H1 (cell line): ENCODE data around the gene AADAC. TPM values are rescaled to one million over a fixed set of nuclear protein-coding genes. Genes with fewer than 3 reads are reported as not detected.

Experiments used
- CTCF ChIA-PET: fragments of 300-600 bp; sonication (Branson Sonifier 250); formaldehyde crosslinking; loops from one replicate; lab custom pipeline; 2021; ENCODE audit not compliant: partially characterized antibody; lab: Charles Lee
- POLR2A ChIA-PET: fragments of 300-600 bp; sonication (Branson Sonifier 250); formaldehyde crosslinking; loops from one replicate; lab custom pipeline; 2021; ENCODE audit warnings: inconsistent platforms; ENCODE audit not compliant: partially characterized antibody; lab: Charles Lee
- DNase-seq, 2 experiments: peaks; one replicate each; pipeline versions ENCODE4 v3.0.0 to v3.0.0-alpha.2; 2010 to 2022; ENCODE audit warnings: low spot score in 2 of 2, low read depth in 1 of 2, mixed read lengths in 1 of 2
- FAIRE-seq: peaks from 2 replicates; lab custom pipeline; 2011; peaks lifted over from hg19 to GRCh38; lab: Jason Lieb, UNC
- H2AFZ ChIP-seq: 2 replicates; pipeline ENCODE4 v1.8.1; 2012; ENCODE audit warnings: low read length, inconsistent platforms
- H2AK5ac ChIP-seq: 2 replicates; pipeline ENCODE4 v1.6.1; 2013; ENCODE audit warnings: low read depth, low read length
- H2BK120ac ChIP-seq: replicated peaks from 2 replicates; pipeline ENCODE3; 2013; ENCODE audit warnings: low read depth, low read length, inconsistent platforms
- H2BK12ac ChIP-seq: 2 replicates; pipeline ENCODE4 v1.6.1; 2013; ENCODE audit warnings: low read depth, low read length
- H2BK15ac ChIP-seq: 2 replicates; pipeline ENCODE4 v1.6.1; 2013; ENCODE audit warnings: low read length
- H2BK20ac ChIP-seq: 2 replicates; pipeline ENCODE4 v1.6.1; 2013; ENCODE audit warnings: low read length
- H2BK5ac ChIP-seq: 2 replicates; pipeline ENCODE4 v1.6.1; 2013; ENCODE audit warnings: low read depth, low read length
- H3K14ac ChIP-seq: 2 replicates; pipeline ENCODE4 v1.6.1; 2013; ENCODE audit warnings: inconsistent platforms; ENCODE audit not compliant: insufficient read length
- H3K18ac ChIP-seq: 2 replicates; pipeline ENCODE4 v1.6.1; 2013; ENCODE audit warnings: low read length; ENCODE audit errors: extremely low read depth
- H3K23ac ChIP-seq: 2 replicates; pipeline ENCODE4 v1.6.1; 2013; ENCODE audit warnings: inconsistent platforms; ENCODE audit not compliant: insufficient read length
- H3K23me2 ChIP-seq: 2 replicates; pipeline ENCODE4 v1.6.1; 2013; ENCODE audit warnings: low read depth, low read length
- H3K27ac ChIP-seq: 2 replicates; pipeline ENCODE4 v1.6.1; 2011; ENCODE audit warnings: low read depth, low read length, inconsistent platforms
- H3K27me3 ChIP-seq, 4 experiments: replicated peaks in 1 of 4; 1 replicate in 1 of 4; 2 replicates in 3 of 4; pipeline versions ENCODE4 v1.6.1 to v1.8.1; 2011 to 2013; ENCODE audit warnings: low read length in 3 of 4, mild to moderate bottlenecking in 3 of 4, inconsistent platforms in 2 of 4, mixed read lengths in 2 of 4, moderate library complexity in 1 of 4; ENCODE audit not compliant: control insufficient read depth in 3 of 4, insufficient read depth in 3 of 4; ENCODE audit errors: extremely low read depth in 1 of 4
- H3K36me3 ChIP-seq, 4 experiments: 2 replicates each; pipeline versions ENCODE4 v1.6.1 to v1.8.1; 2011 to 2013; ENCODE audit warnings: mild to moderate bottlenecking in 4 of 4, low read length in 3 of 4, moderate library complexity in 2 of 4, control low read depth in 1 of 4, inconsistent platforms in 1 of 4; ENCODE audit not compliant: insufficient read depth in 4 of 4, control insufficient read depth in 2 of 4
- H3K4ac ChIP-seq: replicated peaks from 2 replicates; pipeline ENCODE3; 2013; ENCODE audit warnings: low read length, low read depth, mixed read lengths, inconsistent platforms; ENCODE audit not compliant: insufficient read length
- H3K4me1 ChIP-seq, 4 experiments: replicated peaks in 1 of 4; 1 replicate in 1 of 4; 2 replicates in 3 of 4; pipeline versions ENCODE4 v1.6.1 to v1.8.1; 2011 to 2013; ENCODE audit warnings: low read length in 3 of 4, inconsistent platforms in 2 of 4, mixed read lengths in 1 of 4; ENCODE audit not compliant: insufficient read depth in 4 of 4, control insufficient read depth in 3 of 4
- H3K4me2 ChIP-seq, 2 experiments: 2 replicates each; pipeline versions ENCODE4 v1.6.1 to v1.8.1; 2011 to 2013; ENCODE audit warnings: low read depth in 2 of 2, low read length in 2 of 2, control low read depth in 1 of 2, inconsistent platforms in 1 of 2, mild to moderate bottlenecking in 1 of 2; ENCODE audit not compliant: insufficient read depth in 1 of 2
- H3K4me3 ChIP-seq, 4 experiments: fragments of 200-600, 300-600 bp in 1 of 4; sonication (generic), shearing (Covaris generic), sonication (Bioruptor Twin) in 1 of 4; 2 replicates each; pipeline versions ENCODE4 v1.5.1 to v1.8.1; 2011 to 2016; ENCODE audit warnings: low read length in 4 of 4, low read depth in 3 of 4, control low read depth in 2 of 4, inconsistent platforms in 2 of 4, mild to moderate bottlenecking in 2 of 4, mixed read lengths in 1 of 4, moderate library complexity in 1 of 4; ENCODE audit not compliant: insufficient read depth in 2 of 4; ENCODE audit errors: extremely low read depth in 1 of 4
- H3K56ac ChIP-seq: replicated peaks from 2 replicates; pipeline ENCODE3; 2013; ENCODE audit warnings: low read depth, mild to moderate bottlenecking, mixed read lengths, low read length, inconsistent platforms; ENCODE audit not compliant: insufficient read length
- H3K79me1 ChIP-seq: 2 replicates; pipeline ENCODE4 v1.6.1; 2013; ENCODE audit warnings: low read depth, low read length, control low read depth
- H3K79me2 ChIP-seq, 2 experiments: 2 replicates each; pipeline versions ENCODE4 v1.6.1 to v1.8.1; 2012 to 2013; ENCODE audit warnings: low read length in 2 of 2, mild to moderate bottlenecking in 2 of 2, inconsistent platforms in 1 of 2; ENCODE audit not compliant: insufficient read depth in 2 of 2, control insufficient read depth in 1 of 2
- H3K9ac ChIP-seq, 4 experiments: replicated peaks in 1 of 4; 1 replicate in 1 of 4; 2 replicates in 3 of 4; pipeline versions ENCODE4 v1.6.1 to v1.8.1; 2011 to 2013; ENCODE audit warnings: low read depth in 3 of 4, low read length in 3 of 4, control low read depth in 2 of 4, mild to moderate bottlenecking in 2 of 4, moderate library complexity in 2 of 4, inconsistent platforms in 1 of 4; ENCODE audit errors: extremely low read depth in 1 of 4
- H3K9me3 ChIP-seq, 2 experiments: 2 replicates each; pipeline versions ENCODE4 v1.6.1 to v1.8.1; 2012 to 2013; ENCODE audit warnings: mild to moderate bottlenecking in 2 of 2, moderate library complexity in 2 of 2, control low read depth in 1 of 2, inconsistent platforms in 1 of 2, low read depth in 1 of 2, low read length in 1 of 2, mixed read lengths in 1 of 2; ENCODE audit not compliant: insufficient read depth in 2 of 2
- H4K20me1 ChIP-seq, 2 experiments: replicated peaks in 1 of 2; 2 replicates each; pipeline versions ENCODE3 to v1.8.1; 2011 to 2013; ENCODE audit warnings: inconsistent platforms in 2 of 2, low read length in 2 of 2, mild to moderate bottlenecking in 1 of 2; ENCODE audit not compliant: insufficient read depth in 2 of 2, control insufficient read depth in 1 of 2
- H4K5ac ChIP-seq: 2 replicates; pipeline ENCODE4 v1.6.1; 2013; ENCODE audit warnings: low read length, low read depth, mixed read lengths, inconsistent platforms; ENCODE audit not compliant: insufficient read length
- H4K8ac ChIP-seq: 2 replicates; pipeline ENCODE4 v1.8.0; 2013; ENCODE audit warnings: mild to moderate bottlenecking, moderate library complexity, low read length, inconsistent platforms; ENCODE audit not compliant: insufficient read depth; ENCODE audit errors: extremely low read depth
- H4K91ac ChIP-seq: replicated peaks from 2 replicates; pipeline ENCODE3; 2013; ENCODE audit warnings: low read length, mixed read lengths, inconsistent platforms; ENCODE audit not compliant: insufficient read length
- ASH2L ChIP-seq: fragments of 200-600, 300-600 bp; sonication (generic); IDR thresholded peaks from one replicate; pipeline ENCODE4 v1.7.1; 2017; ENCODE audit warnings: low read length
- EGR1 ChIP-seq: IDR thresholded peaks from 2 replicates; pipeline ENCODE4 v1.6.1; 2011; ENCODE audit warnings: low read depth, low read length, borderline replicate concordance
- EP300 ChIP-seq, 2 experiments: IDR thresholded peaks; 1 replicate in 1 of 2; 2 replicates in 1 of 2; pipeline ENCODE4 v1.6.1; 2011 to 2012; ENCODE audit warnings: low read depth in 2 of 2, low read length in 2 of 2, mild to moderate bottlenecking in 2 of 2, borderline replicate concordance in 1 of 2, inconsistent platforms in 1 of 2, moderate library complexity in 1 of 2
- EZH2 ChIP-seq: fragments of 200-600 bp; sonication (generic); IDR thresholded peaks from 2 replicates; pipeline ENCODE4 v1.7.1; 2012; ENCODE audit warnings: low read depth, mild to moderate bottlenecking, moderate library complexity, low read length, inconsistent platforms; ENCODE audit not compliant: severe bottlenecking
- GTF2F1 ChIP-seq: IDR thresholded peaks from 2 replicates; pipeline ENCODE4 v1.6.1; 2012; ENCODE audit warnings: low read depth, low read length, improper control_type of control experiment, borderline replicate concordance
- NANOG ChIP-seq: IDR thresholded peaks from 2 replicates; pipeline ENCODE4 v1.6.1; 2011; ENCODE audit warnings: low read length, low read depth, mild to moderate bottlenecking, inconsistent platforms; ENCODE audit not compliant: insufficient read depth, poor library complexity, severe bottlenecking
- NRF1 ChIP-seq: IDR thresholded peaks from 2 replicates; pipeline ENCODE4 v1.6.1; 2011; ENCODE audit warnings: mild to moderate bottlenecking, low read depth, low read length, improper control_type of control experiment
- SIRT6 ChIP-seq: IDR thresholded peaks from one replicate; pipeline ENCODE4 v1.7.1; 2012; ENCODE audit warnings: low read length, inconsistent platforms
- SRF ChIP-seq: IDR thresholded peaks from 2 replicates; pipeline ENCODE4 v1.6.1; 2011; ENCODE audit warnings: mild to moderate bottlenecking, low read depth, low read length, moderate library complexity
- WGBS, 2 experiments: shearing (Covaris generic) in 1 of 2; methylation state at CpG; one replicate each; pipeline versions ENCODE4 v1.1.6 to v1.1.7; 2013 to 2015; ENCODE audit warnings: low lambda C conversion rate in 2 of 2, mixed read lengths in 2 of 2, inconsistent platforms in 1 of 2, low coverage in 1 of 2, missing lambda C conversion rate in 1 of 2; ENCODE audit not compliant: insufficient replicate concordance in 2 of 2, insufficient coverage in 1 of 2, insufficient read length in 1 of 2; ENCODE audit errors: extremely low coverage in 1 of 2, missing lambda C conversion rate in 1 of 2; 5-methylcytosine and 5-hydroxymethylcytosine counted together
- polyA plus RNA-seq, 7 experiments: library from polyadenylated mRNA; depleted of rRNA in 3 of 7; stranded (reverse) in 5 of 7; unstranded in 2 of 7; fragments of >200 nt in 5 of 7; fragments of 200-250 nt in 2 of 7; gene quantifications; 1 replicate in 5 of 7; 2 replicates in 1 of 7; 4 replicates in 1 of 7; pipeline versions ENCODE4 v1.2.1 to v1.2.3, GENCODE V29; 2011 to 2013; ENCODE audit warnings: missing spikeins in 2 of 7, mixed read lengths in 2 of 7
- total RNA-seq: library from RNA; stranded (reverse); fragmentation: NEBNext Ultra II Directional; extraction: Animal tissue kit (Norgen Biotek cat#: 25700); gene quantifications from 2 replicates; pipeline ENCODE4 v1.2.1, GENCODE V29; 2021
- TF ChIP-seq, protein P1 (sequence below): IDR thresholded peaks from 2 replicates; pipeline ENCODE4 v1.6.1; 2012; ENCODE audit warnings: inconsistent platforms
- TF ChIP-seq, protein P2 (sequence below): IDR thresholded peaks from 2 replicates; pipeline ENCODE4 v1.6.1; 2011; ENCODE audit warnings: low read depth, mild to moderate bottlenecking, low read length; ENCODE audit not compliant: insufficient read depth

Gene AADAC
- total and polyA plus RNA-seq, 2 of the 8 experiments (the other 6 are each of a cell fraction or from before 2014, with no cell fraction given): not detected

DNA sequence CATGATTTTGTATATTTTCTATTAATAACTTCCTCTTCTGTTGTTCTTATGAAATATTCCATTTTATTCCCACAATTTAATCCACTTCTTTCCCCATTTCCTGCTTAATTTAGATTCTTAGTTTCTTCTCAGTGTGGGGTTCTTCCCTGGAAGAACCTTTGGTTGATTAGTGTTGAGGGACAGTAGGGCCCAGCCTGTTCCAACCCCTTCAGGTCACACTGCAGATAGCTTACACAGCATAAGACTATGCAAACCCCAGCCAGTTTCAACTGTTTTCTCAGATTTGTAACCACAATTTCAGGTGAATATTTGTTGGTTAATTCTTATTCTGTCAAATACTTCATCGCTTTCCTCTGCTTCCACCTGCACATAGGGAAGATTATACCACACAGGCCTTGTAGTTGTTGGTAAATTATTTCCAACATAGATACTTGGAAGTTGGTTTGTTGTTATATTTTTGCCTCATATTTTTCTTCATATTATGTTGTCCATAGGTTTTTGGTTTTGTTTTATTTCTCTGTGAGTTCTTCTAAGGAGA is 45.5 kb upstream of the AADAC start:
- H3K18ac ChIP-seq: no peak overlapping the region
- FAIRE-seq (no peak), DNase-seq (no peak)
- H3K4me2 ChIP-seq: no peak overlapping the region
- H3K9me3 ChIP-seq: no peaks in the 10 kb centered on the region
- no peaks in the 10 kb centered on the region for H3K79me2 ChIP-seq
- no peak overlapping the region for H2BK12ac ChIP-seq
- ChIA-PET POLR2A (no interaction called here), CTCF (interaction anchor here (1.4 kb wide), 1 partner anchor 12 kb away, joined by 5 read pairs; no protein-coding TSS in a partner anchor)
- H2BK120ac ChIP-seq: no peak overlapping the region
- no peak overlapping the region for H3K14ac ChIP-seq
- no peaks in the 10 kb centered on the region for H4K20me1 ChIP-seq
- H2BK15ac ChIP-seq: no peak overlapping the region
- H4K8ac ChIP-seq: no peak overlapping the region
- no peak overlapping the region for H3K23ac ChIP-seq
- no peak overlapping the region for H3K4ac ChIP-seq
- H3K4me3 ChIP-seq: no peak overlapping the region
- H2BK20ac ChIP-seq: no peak overlapping the region
- H3K36me3 ChIP-seq: no peaks in the 10 kb centered on the region
- H3K56ac ChIP-seq: no peak overlapping the region
- H2AFZ ChIP-seq: no peak overlapping the region
- H3K23me2 ChIP-seq: no peaks in the 10 kb centered on the region
- 82% methylated on average over 1 of the region's 1 CpG; no CpG with 5 or more reads in 1 of the 2 experiments for WGBS, 2 experiments
- H2BK5ac ChIP-seq: no peak overlapping the region
- no peak overlapping the region for H2AK5ac ChIP-seq
- no peak overlapping the region for H3K27ac ChIP-seq
- no peaks in the 10 kb centered on the region for H3K79me1 ChIP-seq
- H4K5ac ChIP-seq: no peak overlapping the region
- H3K9ac ChIP-seq: no peak overlapping the region
- no peaks in the 10 kb centered on the region for H3K4me1 ChIP-seq
- no peak overlapping the region for H4K91ac ChIP-seq
- no peaks in the 10 kb centered on the region for H3K27me3 ChIP-seq
- no peak for TF ChIP-seq NRF1
- TF ChIP-seq SRF: no peak
- TF ChIP-seq SIRT6: no peak
- TF ChIP-seq EZH2: no peak
- TF ChIP-seq, protein P1, sequence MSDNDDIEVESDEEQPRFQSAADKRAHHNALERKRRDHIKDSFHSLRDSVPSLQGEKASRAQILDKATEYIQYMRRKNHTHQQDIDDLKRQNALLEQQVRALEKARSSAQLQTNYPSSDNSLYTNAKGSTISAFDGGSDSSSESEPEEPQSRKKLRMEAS: no peak
- TF ChIP-seq GTF2F1: no peak
- no peak for TF ChIP-seq NANOG
- TF ChIP-seq ASH2L: no peak
- no peak for TF ChIP-seq EP300 (IDR thresholded peaks at IDR 0.05; ENCODE audit: borderline replicate concordance in 1 of 2, low read depth in 2 of 2, low read length in 2 of 2)
- no peak for TF ChIP-seq EGR1
- TF ChIP-seq, protein P2, sequence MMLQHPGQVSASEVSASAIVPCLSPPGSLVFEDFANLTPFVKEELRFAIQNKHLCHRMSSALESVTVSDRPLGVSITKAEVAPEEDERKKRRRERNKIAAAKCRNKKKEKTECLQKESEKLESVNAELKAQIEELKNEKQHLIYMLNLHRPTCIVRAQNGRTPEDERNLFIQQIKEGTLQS: no peak
